ENCODE data around the gene HDAC9.

HDAC9 gene

GRCh38 chr7:18916826-18917225, 421.3 kb downstream of the HDAC9 start:
- H3K27me3 ChIP-seq (ENCODE audit: control insufficient read depth, low read length), result no peaks in the 10 kb centered on the region
- no peak overlapping the region for H3K27ac ChIP-seq (ENCODE audit: low read depth, low read length)
- no peaks in the 10 kb centered on the region for H3K9me3 ChIP-seq (ENCODE audit: control insufficient read depth, insufficient read depth, low read length)
- no peaks in the 10 kb centered on the region for H3K79me2 ChIP-seq (ENCODE audit: control insufficient read depth, low read length)
- H3K4me2 ChIP-seq (ENCODE audit: low read length), result no peak overlapping the region
- no peaks in the 10 kb centered on the region for H3F3A ChIP-seq (ENCODE audit: control insufficient read depth, insufficient read depth)
- H3K4me1 ChIP-seq (ENCODE audit: control insufficient read depth, low read length), result no peaks in the 10 kb centered on the region
- no peaks in the 10 kb centered on the region for H4K20me1 ChIP-seq (ENCODE audit: control insufficient read depth, insufficient read depth, low read depth, low read length)
- TF ChIP-seq CTCF (IDR thresholded peaks at IDR 0.05; ENCODE audit: low read depth, low read length, poor library complexity, severe bottlenecking), result no peak
- TF ChIP-seq EZH2phosphoT487 (IDR thresholded peaks at IDR 0.05; ENCODE audit: borderline replicate concordance, low read length), result no peak
- H3K36me3 ChIP-seq (ENCODE audit: control insufficient read depth, low read length), result no peaks in the 10 kb centered on the region
- no peaks in the 10 kb centered on the region for H3K9me2 ChIP-seq (replicated peaks; ENCODE audit: control insufficient read depth, low read length)
- H3K4me3 ChIP-seq (ENCODE audit: low read length), result no peak overlapping the region

- no peak for TF ChIP-seq CTCF (IDR thresholded peaks at IDR 0.05; ENCODE audit: low read depth, low read length, poor library complexity, severe bottlenecking)
- TF ChIP-seq EZH2phosphoT487 (IDR thresholded peaks at IDR 0.05; ENCODE audit: borderline replicate concordance, low read length), result no peak
- Histone ChIP-seq H3K4me1 (ENCODE audit: control insufficient read depth, low read length) (no peaks in the 10 kb centered on the region), H3K27me3 (ENCODE audit: control insufficient read depth, low read length) (no peaks in the 10 kb centered on the region), H3K4me2 (ENCODE audit: low read length) (no peak overlapping the region), H3K9me2 (replicated peaks; ENCODE audit: control insufficient read depth, low read length) (no peaks in the 10 kb centered on the region), H3F3A (ENCODE audit: control insufficient read depth, insufficient read depth) (no peaks in the 10 kb centered on the region), H3K9me3 (ENCODE audit: control insufficient read depth, insufficient read depth, low read length) (no peaks in the 10 kb centered on the region), H4K20me1 (ENCODE audit: control insufficient read depth, insufficient read depth, low read depth, low read length) (no peaks in the 10 kb centered on the region), H3K36me3 (ENCODE audit: control insufficient read depth, low read length) (no peaks in the 10 kb centered on the region), H3K4me3 (ENCODE audit: low read length) (no peak overlapping the region), H3K79me2 (ENCODE audit: control insufficient read depth, low read length) (no peaks in the 10 kb centered on the region), H3K27ac (ENCODE audit: low read depth, low read length) (no peak overlapping the region)
These were observed 431.6 kb downstream of the HDAC9 start for GRCh38 chr7:18927134-18927533.

DNA sequence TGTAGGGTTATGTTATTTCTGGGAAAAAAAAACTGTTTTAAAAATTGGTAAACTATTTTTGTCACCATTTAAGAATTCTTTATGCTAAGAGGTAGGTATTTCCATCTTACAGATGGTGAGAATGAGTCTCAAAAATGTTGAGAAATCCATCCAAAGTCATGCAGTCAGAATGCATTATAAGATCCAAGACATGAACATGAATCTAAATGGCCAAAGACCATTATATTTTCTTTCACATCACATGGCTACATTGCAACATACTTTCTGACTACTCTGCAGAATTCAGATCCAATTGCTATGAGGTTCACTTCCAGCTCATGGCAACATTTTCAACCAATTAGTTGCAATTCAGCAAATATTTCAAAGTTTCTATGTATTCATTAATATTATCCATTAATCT, 440.7 kb downstream of the HDAC9 start:
- no peaks in the 10 kb centered on the region for H3K4me1 ChIP-seq (ENCODE audit: control insufficient read depth, low read length)
- no peaks in the 10 kb centered on the region for H3K27me3 ChIP-seq (ENCODE audit: control insufficient read depth, low read length)
- no peak overlapping the region for H3K4me3 ChIP-seq (ENCODE audit: low read length)
- H3K4me2 ChIP-seq (ENCODE audit: low read length), result no peak overlapping the region
- H3K36me3 ChIP-seq (ENCODE audit: control insufficient read depth, low read length), result no peaks in the 10 kb centered on the region
- H3K79me2 ChIP-seq (ENCODE audit: control insufficient read depth, low read length), result no peaks in the 10 kb centered on the region
- H3K9me3 ChIP-seq (ENCODE audit: control insufficient read depth, insufficient read depth, low read length), result no peaks in the 10 kb centered on the region
- TF ChIP-seq EZH2phosphoT487 (IDR thresholded peaks at IDR 0.05; ENCODE audit: borderline replicate concordance, low read length) (no peak), CTCF (IDR thresholded peaks at IDR 0.05; ENCODE audit: low read depth, low read length, poor library complexity, severe bottlenecking) (no peak)
- H3F3A ChIP-seq (ENCODE audit: control insufficient read depth, insufficient read depth), result no peaks in the 10 kb centered on the region
- H4K20me1 ChIP-seq (ENCODE audit: control insufficient read depth, insufficient read depth, low read depth, low read length), result no peaks in the 10 kb centered on the region
- no peak overlapping the region for H3K27ac ChIP-seq (ENCODE audit: low read depth, low read length)
- no peaks in the 10 kb centered on the region for H3K9me2 ChIP-seq (replicated peaks; ENCODE audit: control insufficient read depth, low read length)

Measured in DOHH2 (cell line).